Fibroblast of peridontal ligament (primary cell): ENCODE measurements around the gene USP32.
A peak's percentile ranks its signal among the peaks of the same experiment; 100 is the strongest.
"Not testable (repeated sequence)": the region's sequence is repeated elsewhere in the genome, so short reads cannot be mapped to it uniquely, and the experiment has no call there.

Experiments
- DNase-seq: peaks from one replicate; pipeline ENCODE4 v3.0.0-alpha.2; 2010; ENCODE audit errors: extremely low read depth

Gene USP32

GRCh38 chr17:60231691-60232090 lies 160.2 kb downstream of the USP32 start:
- DNase-seq: peak; percentile 57

- DNase-seq: peak; percentile 52
These were observed 160.7 kb downstream of the USP32 start for GRCh38 chr17:60231234-60231633.

- peak; percentile 30 for DNase-seq
These were observed 161.6 kb downstream of the USP32 start for GRCh38 chr17:60230358-60230757.

- DNase-seq: peak; percentile 38
These were observed 162.6 kb downstream of the USP32 start for GRCh38 chr17:60229188-60229802.

GRCh38 chr17:60227276-60227675 lies 164.7 kb downstream of the USP32 start:
- not testable (repeated sequence) for DNase-seq

- DNase-seq: no peak
These were observed 167.9 kb downstream of the USP32 start for GRCh38 chr17:60224064-60224463.

GRCh38 chr17:60223456-60223855 lies 168.5 kb downstream of the USP32 start:
- no peak for DNase-seq

- not testable (repeated sequence) for DNase-seq
These were observed 173.2 kb downstream of the USP32 start for GRCh38 chr17:60218774-60219173.

GRCh38 chr17:60215895-60216294 lies 176.0 kb downstream of the USP32 start:
- DNase-seq: not testable (repeated sequence)

GRCh38 chr17:60211282-60211681 lies 180.7 kb downstream of the USP32 start:
- DNase-seq: not testable (repeated sequence)

GRCh38 chr17:60208302-60208701 lies 183.6 kb downstream of the USP32 start:
- DNase-seq: not testable (repeated sequence)

- not testable (repeated sequence) for DNase-seq
These were observed 186.2 kb downstream of the USP32 start for GRCh38 chr17:60205782-60206181.

GRCh38 chr17:60198630-60199029 lies 193.3 kb downstream of the USP32 start:
- DNase-seq: not testable (repeated sequence)

GRCh38 chr17:60194141-60194540 lies 197.8 kb downstream of the USP32 start:
- DNase-seq: not testable (repeated sequence)

GRCh38 chr17:60193482-60193881 lies 198.5 kb downstream of the USP32 start:
- DNase-seq: no peak

GRCh38 chr17:60193032-60193431 lies 198.9 kb downstream of the USP32 start:
- DNase-seq: not testable (repeated sequence)

- not testable (repeated sequence) for DNase-seq
These were observed 201.9 kb downstream of the USP32 start for GRCh38 chr17:60190032-60190431.

GRCh38 chr17:60188759-60189158 lies 203.2 kb downstream of the USP32 start:
- DNase-seq: no peak

- DNase-seq: peak; percentile 32
These were observed 204.8 kb downstream of the USP32 start for GRCh38 chr17:60186846-60187745.

GRCh38 chr17:60186372-60186771 lies 205.6 kb downstream of the USP32 start:
- not testable (repeated sequence) for DNase-seq

GRCh38 chr17:60180380-60180779 lies 211.6 kb downstream of the USP32 start:
- DNase-seq: not testable (repeated sequence)

GRCh38 chr17:60178180-60178579 lies 213.8 kb downstream of the USP32 start:
- DNase-seq: not testable (repeated sequence)

- DNase-seq: not testable (repeated sequence)
These were observed 215.2 kb downstream of the USP32 start for GRCh38 chr17:60176763-60177162.
